Ureter (tissue), 1 donor: ENCODE results near the gene EIPR1. TPM values are rescaled to one million over a fixed set of nuclear protein-coding genes. Genes with fewer than 3 reads are reported as not detected.

Source experiments
- DNase-seq: peaks from one replicate; pipeline ENCODE4 v3.0.0-alpha.2; 2020; ENCODE audit warnings: low spot score
- total RNA-seq: library from RNA; stranded (reverse); gene quantifications from one replicate; pipeline ENCODE4 v1.2.4, GENCODE V29; 2023
- donor health status: DM: yes; HTN: yes; CAD: no.

The EIPR1 gene
- total RNA-seq, 1 donor from 2014 or later: 38.1 TPM

DNA sequence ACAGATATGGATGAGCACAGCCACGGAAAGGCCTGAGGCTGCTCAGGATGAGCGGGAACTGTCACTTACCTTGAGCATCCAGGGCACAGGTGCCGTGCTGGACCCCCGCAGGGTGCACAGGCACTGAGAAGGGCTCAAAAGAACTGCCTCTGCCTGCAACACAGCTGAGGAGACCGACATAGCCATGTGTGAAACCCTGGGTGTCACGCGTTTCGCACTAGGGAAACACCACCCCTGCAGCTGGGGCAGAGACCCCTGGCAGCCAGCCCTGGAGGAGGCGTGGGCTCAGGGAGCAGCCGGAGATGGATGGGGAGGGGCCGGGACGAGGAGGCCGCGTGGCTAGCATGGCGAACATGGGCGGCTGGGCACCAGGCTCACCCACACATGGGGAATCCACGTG, 228.9 kb downstream of the EIPR1 start:
- DNase-seq: no peak

DNA sequence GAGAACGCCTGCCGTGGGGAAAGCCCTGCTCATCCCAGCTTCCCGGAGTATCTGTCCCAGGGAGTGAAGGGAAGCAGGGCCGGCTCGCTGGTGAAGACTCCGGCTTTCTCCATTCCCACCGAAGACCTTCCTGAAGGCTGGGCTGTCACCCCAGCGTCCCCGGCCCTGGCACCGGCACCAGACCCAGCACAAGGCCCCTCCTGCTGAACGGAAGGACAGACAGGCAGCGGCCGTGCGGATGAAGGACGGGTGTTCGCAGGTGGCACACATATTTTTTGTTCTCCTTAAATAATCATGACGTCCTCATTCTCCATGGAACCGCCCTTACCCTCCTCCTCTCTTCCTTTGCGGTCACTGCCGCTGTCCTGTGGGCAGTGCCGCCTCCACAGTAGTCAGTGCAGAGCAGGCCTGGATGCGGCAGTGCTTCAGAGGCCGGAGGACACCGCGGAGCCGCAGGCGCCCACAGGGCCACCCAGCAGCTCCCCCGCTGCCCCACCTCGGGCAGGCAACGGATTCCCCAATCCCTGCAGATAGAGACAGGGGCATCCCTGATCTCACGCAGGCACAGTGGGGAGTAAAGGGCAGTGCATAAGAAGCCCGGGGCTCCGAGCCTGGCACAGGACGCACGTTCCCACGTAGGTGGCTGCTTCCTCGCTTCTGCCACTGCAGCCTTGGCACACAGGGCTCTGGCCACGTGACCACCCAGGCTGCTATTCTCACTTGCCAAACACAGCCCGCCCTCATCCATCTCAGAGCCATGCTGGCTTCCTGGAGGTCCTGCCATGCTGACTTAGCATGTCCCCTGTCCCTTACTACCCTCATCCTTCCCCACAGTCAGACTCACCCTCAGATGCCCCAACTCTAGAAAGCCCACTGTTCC, 229.7 kb downstream of the EIPR1 start:
- no peak for DNase-seq

DNA sequence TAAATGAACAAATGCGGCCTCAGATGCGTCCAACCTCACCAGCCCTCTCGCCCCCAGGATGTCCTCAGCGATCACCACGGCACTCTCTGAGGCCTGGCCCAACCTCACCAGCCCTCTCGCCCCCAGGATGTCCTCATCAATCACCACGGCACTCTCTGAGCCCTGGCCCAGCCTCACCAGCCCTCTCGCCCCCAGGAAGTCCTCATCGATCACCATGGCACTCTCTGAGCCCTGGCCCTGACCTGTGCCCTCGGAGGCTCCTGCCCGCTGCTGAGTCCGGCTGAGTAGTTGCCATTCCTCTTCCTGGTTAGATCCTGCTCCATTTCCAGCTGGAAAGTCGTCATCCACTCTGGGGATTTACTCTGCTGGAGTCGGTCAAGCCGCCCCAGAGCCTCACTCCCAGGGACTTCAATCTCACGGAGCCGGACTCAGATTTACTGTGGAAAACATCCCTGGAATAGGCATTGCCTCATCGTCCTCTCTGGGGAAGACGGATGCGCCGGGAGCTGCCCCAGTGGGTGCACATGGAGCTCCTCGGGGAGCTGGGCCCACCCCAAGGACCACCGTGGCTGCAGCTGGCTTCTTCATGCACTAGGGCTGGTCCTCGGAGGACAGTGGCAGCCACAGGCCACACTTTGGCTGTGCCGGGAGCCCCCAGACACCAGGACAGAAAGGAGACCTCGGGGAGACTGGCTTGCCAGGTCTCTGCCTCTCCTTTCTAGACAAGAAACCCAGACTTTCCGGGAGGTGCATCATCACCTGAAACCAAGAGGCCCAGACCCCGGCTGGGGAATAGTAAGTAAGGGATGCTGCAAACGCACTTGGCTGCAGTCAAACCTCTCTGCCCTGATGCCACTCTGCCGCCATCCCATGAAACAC, 230.6 kb downstream of the EIPR1 start:
- no peak for DNase-seq

DNA sequence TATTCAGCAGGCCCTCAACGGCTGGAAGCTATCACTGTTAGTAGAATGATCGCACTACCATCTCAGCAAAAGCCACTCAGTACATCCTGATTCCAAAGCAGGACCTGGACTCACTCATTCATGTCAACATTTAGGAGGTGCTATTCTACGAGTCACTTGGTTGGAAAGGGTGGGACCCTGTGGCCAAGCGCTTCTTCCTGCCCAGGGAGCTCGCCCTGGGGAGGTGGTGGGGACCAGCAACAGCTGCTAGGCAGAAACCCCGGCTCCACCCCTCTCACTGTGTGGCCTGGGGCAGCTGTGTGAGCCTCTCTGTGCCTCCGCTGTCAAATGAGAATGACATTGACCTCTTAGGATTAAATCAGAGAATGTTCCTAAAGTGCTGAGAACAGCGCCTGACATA, 231.4 kb downstream of the EIPR1 start:
- no peak for DNase-seq

DNA sequence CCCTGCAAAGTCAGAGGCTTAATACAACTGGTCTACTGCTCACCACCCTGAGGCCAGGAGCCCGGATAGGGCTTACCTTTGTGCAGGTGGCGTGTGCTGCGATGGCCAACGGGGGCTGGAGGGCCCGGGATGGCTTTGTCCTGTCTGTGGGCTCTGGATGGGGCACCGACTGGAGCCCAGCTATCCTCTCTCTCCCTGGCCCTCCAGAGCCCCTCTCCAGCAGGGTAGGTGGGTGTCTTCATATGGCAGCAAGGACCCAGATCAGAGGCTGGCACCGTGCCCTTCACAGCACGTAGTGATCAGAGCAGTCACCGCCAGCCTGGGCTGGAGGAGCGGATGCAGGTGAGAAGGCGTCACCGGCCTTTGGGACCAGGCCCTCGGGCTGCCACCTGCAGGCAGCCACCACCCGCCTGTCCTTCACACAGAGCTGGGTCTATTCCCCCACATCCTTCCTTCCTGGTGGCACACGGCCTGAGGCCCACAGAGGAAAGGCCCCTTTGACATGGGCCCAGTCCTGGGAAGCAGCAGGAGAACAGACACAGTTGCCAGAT, 232.1 kb downstream of the EIPR1 start:
- no peak for DNase-seq

DNA sequence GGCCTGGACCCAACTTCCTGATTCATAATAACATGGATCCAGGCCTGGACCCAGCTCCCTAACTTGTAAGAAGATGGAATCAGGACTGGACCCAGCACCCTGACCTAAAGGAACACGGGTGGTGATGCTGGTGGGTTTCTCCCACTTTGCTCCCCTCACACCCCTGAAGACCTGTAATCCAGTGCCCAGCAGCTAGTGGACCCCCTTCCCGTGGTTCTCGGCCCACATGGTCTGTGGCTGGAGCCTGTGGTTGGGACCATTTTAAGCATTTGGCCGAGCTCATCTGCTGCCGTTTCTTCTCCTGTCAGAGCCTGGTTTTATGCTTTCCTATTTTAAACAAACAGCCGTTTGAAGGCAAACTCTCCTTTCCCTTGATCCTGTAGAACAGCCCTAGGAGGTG, 232.8 kb downstream of the EIPR1 start:
- DNase-seq: no peak

DNA sequence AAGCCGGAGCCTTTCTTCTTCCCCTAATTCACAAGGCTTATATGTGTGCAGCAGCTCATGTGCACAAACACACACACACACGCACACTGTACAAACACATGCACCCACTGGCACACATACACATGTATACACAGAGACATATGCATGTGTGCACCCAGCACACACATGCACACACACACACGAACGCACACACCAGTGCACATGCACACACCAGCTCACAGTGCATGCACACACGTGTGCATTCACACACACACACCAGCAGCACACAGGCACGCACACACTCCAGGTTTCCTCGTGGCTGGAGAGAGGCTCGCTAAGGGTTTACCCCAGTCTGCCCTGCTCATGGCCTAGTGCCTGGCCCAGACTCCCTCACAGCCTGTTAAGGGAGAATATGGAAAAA, 234.0 kb downstream of the EIPR1 start:
- DNase-seq: no peak

DNA sequence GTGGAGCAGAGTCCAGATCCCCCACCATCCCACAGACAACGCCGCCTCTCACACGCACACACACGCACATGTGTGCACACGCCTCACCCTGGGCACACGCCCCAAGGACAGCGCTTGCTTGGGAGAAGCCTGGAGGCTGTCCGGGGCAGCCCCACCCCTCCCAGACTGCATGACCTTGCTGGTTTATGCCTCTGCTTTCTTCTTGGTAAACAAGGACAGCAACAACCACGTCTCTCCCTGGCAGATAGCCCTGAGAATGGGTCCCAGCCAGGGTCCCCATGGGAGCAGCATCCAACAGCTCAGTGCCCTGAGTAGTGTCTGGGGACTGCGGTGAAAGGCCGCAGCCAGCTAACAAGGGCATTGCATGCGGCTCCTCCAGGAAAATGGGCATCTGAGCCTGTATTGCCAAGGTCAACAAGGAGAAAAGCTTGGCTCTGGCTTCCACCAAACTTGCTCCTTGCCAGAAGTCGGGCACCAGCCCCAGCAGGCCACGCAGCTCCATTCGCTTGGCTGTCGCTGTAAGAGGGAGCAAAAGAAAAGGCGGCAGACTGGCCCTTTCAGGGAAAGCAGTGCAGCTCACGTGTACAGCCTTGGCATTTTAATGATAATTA, 234.6 kb downstream of the EIPR1 start:
- DNase-seq: no peak

DNA sequence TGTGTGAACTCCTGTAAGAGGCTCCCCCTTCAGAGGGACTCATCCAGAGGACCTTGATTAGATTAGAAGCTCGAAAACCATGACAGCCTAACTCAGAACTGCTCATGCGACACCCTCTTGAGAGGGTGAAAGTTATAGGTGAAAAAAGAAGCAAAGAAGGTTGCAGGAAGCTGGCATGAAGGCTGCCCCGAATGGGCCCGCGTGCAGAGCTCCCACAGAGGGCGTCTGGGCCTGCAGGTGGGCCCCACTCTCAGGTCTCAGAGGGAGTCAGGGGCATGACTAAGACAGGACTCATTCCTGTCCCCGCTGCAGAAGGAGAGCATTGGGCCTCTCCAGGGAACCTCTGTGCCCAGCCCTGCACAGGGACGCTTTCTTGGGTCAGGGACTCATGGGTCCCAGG, 235.4 kb downstream of the EIPR1 start:
- DNase-seq: no peak

DNA sequence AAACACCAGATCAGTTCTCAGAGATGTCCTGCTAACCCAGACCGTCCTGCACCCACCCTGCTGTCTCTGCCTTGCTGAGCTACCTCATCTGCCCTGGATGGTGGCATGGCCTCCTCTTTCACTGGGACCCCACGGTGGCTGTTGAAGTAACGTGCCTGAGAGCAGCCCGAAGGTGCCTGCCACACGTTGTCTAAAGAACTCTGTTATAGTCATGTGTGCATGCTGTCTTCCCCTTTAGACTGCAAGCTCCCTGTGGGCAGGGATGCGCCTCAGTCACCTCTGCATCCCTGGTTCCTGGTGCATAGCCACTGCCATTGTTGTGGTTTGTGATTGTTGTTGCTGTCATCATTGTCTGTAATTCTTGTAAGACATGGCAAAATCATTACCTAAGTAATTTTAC, 235.9 kb downstream of the EIPR1 start:
- DNase-seq: no peak

DNA sequence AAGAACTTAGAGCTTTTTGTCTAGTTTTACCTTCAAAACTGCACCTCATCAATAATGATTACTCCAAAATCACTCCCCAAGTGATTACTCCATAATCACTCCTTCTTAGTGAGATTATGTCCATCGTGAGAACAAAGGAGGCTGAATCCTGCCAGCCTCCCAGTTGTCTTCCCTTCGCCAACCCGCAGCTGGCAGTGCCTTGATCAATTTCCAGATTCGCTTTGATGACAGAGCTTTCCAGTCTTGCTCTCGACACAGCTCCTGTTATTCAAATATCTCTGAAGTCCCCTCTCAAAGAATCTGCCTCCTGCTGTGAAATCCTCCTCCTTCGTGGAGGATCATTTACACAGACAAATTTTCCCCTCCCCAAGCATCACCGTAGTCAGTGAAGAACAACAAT, 237.7 kb downstream of the EIPR1 start:
- no peak for DNase-seq

Other genes with a start within 250 kb of the EIPR1 start
- 173 TPM for gene TRAPPC12, start 1.9 kb upstream of the EIPR1 start, total RNA-seq
- 42.0 TPM for gene ADI1, start 141.7 kb upstream of the EIPR1 start, total RNA-seq
- 18.3 TPM for gene RNASEH1, start 180.5 kb upstream of the EIPR1 start, total RNA-seq
- 1,218 TPM for gene RPS7, start 197.4 kb upstream of the EIPR1 start, total RNA-seq
- 2.4 TPM for gene COLEC11, start 217.3 kb upstream of the EIPR1 start, total RNA-seq